HG02763 (cell line): ENCODE measurements around the gene SND1.
A peak's percentile ranks its signal among the peaks of the same experiment; 100 is the strongest.

Experiments
- ATAC-seq: cut with Tn5 transposase; IDR thresholded peaks from one replicate; pipeline ENCODE4 v1.9.1; 2021; ENCODE audit warnings: mild to moderate bottlenecking, moderate library complexity; ENCODE audit not compliant: unreplicated experiment

The SND1 gene

DNA sequence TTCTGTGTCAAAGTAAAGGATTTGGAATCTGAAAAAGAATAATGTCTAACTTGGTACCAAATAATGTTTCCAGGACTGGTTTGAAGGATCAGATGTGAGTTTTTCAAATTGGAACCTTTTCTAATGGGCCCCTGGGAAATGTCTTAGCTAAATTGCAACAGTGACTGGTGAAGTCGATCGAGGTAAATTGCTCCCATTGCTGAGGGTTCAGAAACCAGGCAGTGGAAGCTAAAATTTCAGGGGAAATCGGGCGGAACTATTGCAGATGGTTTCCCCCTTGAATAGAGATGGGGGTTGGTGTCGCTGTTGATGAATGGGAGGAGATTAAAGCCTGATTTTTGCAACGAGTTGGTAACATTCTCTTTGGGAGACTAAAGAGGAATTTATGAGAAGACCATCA, 112.7 kb downstream of the SND1 start:
- ATAC-seq = no peak

DNA sequence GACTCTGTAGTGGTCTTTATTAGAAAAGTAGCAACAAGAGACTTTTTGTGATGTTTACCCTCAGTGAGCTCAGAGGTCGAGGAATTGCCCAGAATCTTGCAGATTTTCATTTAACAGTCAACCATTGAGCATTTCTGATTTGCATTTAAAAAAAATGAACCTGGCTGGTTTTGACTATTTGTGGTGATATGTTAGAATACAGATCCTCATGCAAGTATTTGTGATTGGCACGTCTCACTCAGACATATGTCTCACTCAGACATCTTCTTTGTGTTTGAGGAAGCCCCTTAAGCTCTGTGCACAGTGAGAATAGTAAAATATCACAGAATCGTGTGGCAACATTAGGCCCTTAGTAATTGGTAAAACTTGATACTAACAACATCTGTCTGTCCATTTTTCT, 113.2 kb downstream of the SND1 start:
- no peak for ATAC-seq

DNA sequence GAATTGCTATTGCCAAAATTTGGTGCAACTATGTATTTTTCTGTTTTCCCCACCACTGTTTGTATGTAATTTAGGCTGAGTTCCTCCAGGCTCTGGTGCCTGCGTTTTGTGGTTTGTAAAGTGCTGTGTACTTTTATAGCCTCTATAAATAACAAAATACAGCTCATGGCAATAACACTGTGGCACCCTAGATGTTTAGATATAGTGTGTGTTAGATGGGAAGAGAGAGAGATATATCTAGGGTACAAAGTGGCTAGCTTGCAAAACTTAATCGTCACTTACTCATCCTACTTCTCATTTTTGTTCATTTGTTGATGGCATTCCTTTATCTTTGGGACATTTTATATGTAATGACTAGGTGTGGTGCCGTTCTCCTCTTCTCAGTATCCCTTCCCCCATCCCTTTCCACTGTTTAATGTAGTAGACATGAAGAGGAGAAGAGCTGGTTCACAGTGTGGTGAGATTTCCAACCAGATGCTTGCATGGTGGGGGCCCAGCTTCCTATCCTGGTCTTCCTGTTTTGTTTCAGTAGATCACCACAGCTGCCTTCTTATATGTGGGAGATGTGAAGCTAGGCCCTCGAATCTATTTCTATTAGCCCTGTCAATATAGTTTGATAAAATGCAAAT, 115.0 kb downstream of the SND1 start:
- ATAC-seq = no peak

DNA sequence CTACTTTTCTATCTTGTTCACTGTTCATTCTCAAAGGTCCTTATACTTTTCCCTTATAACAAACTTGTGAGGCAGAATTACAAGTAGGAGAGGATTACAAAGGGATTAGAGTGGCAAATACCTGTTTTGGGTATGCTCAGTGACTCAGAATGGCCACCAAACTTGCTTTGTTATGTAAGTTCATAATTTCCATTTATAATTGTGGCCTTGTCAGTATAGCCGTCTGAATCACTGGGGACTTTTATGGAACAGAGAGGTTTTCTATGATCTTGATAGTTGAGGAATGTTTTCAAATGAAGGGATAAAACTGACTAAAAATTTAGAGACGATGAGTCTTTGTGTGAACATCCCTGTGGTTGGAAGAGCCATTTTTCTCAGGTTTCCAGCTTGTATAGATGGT, 116.2 kb downstream of the SND1 start:
- ATAC-seq = no peak

DNA sequence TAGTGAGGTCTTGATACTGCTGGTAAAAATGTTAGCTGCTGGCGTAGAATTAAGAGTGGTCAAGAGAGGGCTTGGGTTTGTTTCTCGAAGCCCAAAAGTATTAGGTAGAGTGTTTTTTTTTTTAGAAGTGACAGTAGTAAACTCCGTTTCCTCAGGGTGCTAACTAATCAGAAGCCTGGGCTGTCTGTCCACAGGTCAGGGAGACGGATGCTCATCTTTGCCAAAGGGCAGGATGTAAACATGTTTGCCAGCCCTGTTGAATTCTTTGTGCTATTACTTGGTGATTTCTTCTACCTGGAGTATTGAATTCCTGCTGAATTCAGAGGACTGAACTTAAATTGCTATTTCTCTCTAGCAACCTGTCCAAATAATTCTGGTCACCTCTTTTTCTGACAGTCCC, 117.1 kb downstream of the SND1 start:
- ATAC-seq = no peak

DNA sequence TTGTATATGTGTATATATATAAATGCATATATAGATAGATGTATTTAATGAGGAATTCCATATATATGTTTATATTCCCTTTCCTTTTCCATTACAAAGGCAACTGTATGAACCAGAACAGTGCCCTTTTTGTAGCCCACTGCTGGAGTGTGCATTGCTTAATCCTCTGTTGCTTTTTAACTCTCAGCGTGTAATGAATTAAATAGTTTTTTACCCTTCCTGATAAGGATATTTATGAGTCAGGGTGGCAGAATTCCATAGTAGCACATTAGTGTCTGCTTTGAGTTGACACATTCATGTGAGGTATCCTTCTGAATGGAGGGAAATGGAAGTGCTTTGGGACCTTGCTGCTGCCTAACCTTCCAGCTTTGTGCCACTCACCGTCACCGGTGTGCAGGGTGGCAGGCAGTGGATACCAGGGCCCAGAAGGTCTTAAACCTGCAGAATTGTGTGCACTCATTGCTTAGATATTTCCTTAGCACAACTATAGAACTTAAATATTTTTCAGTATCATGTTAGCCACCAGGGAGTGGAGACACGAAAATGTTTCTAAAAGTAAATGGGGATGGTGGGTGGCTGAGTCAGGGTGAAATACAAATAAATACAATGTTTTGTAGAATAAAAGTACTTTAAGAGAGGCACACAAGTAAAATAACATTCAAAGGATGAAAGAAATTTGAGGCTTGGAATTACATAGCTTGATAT, 117.9 kb downstream of the SND1 start:
- ATAC-seq = no peak

DNA sequence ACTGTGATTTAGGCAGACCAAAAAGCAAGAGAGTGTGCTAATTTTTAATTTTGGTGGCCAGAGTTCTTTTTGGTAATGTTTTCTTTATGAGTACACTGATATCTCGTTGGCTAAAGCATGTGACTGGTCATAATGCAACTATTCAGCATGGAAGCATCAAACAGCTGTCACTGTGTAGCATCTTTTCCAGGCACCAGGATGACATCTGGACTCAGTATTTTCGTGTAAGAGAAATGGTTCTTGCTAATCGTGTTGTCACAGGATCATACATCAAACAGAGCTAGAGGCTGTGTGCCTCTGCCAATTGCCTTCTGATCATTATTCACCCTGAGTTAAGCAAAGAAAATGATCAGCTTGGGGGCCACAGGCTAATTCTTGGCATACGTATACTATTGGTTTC, 118.9 kb downstream of the SND1 start:
- no peak for ATAC-seq

DNA sequence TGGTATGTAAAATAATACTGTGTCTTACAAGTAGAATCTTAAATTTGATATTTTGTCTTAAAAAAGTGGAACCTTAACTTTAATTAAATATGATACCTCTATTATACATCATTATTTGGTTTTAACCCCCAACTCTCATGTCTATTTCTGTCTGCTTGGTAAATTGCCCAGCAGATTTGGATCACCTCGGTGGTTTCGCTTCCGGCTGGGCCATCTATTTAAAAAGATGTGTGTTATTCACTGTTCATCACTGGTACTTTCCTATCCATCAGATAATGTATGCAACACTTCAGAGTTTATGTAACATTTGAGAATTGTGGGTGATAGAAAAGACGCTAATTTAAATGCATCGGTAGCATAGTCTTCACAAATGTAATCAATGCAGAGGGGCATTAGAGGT, 119.7 kb downstream of the SND1 start:
- no peak for ATAC-seq

DNA sequence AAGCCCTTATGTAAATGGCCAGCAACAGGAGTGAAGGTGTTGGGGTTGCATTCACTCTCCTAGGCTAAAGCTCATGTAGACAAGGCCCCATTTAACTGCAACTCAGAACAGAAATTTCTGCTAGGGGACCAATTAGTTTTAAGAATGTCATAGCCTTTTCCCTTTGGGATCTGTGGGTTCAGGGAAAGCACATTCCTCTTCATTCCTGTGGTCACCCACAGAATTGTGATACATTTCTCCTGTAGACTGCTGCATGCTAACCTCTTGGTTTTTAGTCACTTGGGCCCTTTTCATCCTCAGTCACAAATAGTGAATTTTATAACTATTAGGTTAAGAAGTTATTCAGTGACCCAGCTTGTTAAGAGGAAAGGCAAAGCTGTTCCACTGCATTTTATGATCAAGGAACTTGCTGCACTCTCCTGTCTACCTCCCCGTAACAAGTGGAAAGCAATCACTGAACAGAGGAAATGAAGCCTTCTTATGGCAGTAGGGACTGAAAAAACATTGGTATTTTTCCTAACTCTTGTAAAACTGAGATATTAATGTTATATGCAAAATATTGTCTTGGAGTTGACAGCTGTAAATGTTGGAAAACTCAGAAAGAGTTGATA, 124.9 kb downstream of the SND1 start:
- no peak for ATAC-seq

DNA sequence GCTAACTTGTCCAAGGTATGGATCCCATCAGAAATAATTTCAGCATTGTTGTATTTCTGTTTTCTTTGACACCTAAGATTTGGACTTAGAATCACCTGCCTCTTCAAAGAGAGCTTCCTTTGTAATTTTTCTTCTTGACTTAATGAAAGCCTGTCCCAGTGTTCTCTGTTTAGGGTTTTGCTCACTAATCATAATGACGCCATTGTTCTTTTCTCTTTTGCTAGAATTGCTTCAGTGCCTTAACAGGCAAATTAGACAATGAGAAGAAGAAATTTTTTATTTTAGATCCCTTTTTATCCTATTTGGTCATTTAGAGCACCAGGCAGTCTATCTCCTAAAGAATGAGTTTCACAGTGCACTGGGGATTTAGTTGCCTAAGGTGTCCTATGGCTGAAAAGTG, 128.5 kb downstream of the SND1 start:
- ATAC-seq = no peak

DNA sequence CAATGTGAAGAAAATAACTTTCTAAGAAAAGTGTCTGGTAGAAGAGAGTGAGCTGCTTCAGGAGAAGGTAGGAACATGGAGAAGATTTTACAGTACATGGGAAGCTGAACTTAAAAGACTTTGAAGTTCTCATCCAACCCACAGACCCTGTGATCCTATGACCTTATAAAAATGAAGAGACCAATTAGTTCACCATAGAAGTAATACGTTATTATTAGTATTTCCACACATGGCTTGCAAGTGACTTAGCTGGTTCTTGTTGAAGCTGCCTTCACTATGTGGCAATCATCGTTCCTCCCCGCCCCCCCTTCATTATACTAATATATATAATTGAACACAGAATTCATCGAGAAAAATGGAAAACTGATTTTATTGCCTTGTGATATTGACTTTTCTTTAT, 129.1 kb downstream of the SND1 start:
- ATAC-seq = no peak

DNA sequence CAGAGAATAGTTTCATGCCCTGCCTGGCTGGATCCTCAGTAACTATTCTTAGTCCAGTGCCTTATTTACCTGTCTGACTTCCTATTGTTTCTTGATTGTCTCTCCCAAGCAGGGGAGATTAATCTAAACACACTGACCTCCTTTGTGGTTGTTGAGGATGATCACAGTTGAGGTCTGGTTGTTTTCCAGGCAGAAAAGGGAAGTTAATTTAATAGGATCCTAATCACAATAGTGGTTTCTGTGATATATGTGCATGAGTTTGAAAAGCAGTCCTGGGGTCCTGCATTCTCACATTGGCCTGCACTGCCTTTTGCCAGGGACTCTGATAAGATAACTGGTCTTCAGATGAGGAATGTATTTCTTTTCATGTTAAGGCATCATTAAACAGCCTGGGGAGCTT, 130.1 kb downstream of the SND1 start:
- no peak for ATAC-seq

DNA sequence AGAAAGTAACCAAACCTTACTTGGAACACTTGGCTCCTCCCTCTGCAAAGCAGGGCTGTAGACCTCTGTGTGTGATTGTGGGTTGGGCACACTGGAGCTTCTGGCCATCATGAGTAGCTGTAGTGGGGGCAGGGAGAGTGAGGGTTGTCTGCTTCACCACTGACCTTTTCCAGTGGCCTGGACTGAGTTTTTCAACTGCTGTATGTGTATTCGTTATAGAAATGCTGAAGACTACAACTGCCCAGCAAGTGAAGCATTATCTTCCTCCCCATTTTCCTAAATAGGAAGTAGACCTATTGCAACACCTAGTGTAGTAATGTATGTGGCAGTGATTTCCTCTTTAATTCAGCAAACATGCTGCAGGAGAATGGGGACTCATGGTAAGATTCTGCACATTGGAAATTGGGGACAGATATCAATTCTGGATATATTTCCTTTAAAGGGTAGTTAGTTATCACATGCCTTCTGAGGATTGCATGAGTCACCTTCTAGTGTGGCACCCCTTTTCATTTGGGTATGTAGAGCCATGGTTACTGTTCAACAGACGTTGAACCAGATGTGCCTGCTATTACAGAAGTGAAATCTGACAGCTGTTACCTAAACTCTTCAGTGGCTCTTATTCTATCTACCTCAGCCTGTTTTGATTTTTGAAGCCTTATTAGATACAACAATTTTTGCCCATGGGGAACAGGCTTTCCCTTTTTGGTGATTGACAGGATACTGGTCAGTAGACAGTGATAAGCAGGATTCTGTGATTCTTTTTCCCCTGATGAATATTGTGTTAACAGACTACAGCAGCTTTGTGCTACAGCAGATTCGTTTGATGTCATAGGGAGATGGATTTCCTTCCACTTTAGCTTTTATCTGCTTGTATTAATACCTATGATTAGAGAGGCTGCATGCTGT, 130.9 kb downstream of the SND1 start:
- ATAC-seq = peak; percentile 85

DNA sequence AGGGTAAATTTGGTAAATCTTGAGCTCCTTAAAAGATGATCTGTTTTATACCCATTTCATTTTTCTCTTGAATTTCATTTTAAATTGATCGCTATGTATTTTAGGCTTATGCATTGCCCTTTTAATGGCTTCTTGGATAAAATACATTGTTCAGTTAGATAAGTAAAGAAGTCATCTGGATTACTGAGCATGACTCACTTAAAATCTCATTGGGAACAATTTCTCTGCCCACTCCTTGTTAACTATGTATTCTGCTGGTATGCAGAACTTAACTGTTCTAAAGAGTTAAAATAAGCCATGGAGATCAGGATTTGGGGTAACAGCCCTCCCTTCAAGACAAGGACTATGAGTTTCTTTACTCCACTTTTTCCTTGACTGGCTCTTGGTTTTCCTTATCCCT, 134.2 kb downstream of the SND1 start:
- no peak for ATAC-seq

DNA sequence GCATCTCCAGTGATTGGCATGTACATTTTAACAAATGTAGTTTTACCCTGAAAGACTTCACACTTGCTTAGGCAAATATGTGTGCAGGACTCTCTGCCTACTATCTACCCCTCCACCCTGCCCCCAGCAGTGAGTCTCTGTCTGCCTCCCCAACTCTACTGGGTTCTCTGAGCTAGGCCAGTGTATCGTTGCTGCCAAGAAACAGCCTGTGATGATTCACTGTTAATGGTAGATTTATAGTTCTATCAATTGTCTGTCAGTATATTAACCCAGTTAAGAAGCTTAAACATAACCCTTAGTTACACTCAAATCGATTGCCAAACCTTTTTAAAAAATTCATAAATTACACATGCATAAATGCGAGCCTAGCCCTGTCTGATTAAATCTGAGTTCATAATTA, 137.0 kb downstream of the SND1 start:
- ATAC-seq = no peak

DNA sequence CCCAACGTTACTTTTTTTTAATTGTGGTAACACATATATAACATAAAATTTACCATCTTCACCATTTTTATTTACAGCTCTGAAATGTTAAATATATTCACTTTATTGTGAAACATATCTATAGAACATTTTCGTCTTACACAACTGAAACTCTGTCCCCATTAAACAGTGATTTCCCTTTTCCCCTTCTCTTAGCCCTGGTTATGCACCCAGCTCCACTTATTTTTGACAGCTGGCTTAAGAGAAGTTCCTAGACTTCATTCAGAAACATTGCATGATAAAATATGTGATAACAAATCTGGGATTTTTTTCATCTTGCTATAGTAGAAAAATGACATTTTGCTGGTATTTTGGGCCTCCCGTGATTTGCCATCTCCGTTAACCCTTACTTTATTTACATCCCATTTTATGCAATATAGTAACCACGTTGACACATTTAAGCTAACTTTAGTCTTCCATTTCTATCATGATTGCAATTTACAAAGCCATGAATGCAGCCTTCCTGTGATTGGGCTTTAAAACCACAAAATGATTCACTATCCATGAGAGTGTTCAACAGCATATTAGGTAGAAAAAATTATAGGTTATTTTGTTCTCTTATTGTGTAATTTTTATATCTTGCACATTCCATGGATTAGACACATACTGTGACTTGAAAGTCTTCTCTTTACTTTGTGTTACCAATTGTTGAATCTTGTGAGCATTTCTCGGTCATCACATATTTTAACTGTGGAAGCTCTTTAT, 139.6 kb downstream of the SND1 start:
- ATAC-seq = no peak

DNA sequence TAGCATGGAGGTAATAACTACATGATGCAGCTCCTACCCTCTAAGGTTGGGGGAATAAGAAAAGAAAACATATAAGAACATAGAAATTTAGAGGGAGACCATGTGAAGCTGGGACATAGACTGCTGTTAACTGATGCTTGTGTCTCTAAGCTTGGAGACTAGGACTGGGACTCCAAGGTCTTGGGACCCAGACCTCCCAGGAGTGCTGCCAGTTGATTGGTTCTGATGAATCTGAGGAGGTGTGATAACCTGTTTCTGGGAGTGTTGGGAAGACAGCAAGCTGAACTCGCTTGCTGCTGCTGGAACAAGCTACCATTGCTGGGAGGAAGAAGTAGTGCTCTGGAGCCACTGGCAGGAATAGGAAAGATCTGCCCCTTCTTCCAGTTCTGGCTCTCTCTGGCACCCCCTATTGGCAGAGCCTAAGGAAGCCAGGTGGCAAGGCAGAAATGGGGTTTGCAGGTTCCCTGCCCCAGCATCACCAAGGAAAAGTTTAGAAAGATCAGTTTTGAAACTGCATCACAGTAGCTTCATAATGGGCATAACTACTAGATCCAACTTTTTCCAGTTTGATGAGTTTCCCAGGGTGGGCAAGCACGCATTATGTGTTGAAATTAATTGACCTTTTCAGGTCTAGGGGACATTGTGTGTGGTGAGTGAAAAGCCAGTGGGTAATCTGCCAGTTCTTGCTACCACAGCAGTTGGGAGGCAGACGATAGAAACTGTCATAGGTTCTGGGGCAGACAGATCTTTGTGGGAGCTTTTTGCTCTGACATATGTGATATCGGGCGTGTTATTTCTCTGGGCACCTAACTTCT, 140.7 kb downstream of the SND1 start:
- no peak for ATAC-seq

DNA sequence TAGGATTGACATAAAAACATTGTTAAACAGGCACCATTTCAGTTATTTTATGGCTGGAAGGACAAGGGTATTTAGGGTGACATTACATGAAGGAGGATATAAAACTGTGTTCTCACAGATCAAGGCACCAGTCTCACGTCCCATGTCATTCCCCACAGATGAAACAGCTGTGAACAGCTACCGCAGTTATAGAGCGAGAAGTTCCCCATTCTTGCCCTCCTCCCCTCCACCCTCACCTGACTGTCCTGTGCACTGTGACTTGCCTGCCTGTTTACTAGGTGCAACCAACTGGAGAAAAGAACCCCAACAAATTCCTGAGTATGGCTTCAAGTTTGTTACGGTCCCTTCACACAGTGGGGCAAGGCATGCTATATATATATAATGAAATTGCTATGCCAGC, 141.6 kb downstream of the SND1 start:
- peak; percentile 53 for ATAC-seq

DNA sequence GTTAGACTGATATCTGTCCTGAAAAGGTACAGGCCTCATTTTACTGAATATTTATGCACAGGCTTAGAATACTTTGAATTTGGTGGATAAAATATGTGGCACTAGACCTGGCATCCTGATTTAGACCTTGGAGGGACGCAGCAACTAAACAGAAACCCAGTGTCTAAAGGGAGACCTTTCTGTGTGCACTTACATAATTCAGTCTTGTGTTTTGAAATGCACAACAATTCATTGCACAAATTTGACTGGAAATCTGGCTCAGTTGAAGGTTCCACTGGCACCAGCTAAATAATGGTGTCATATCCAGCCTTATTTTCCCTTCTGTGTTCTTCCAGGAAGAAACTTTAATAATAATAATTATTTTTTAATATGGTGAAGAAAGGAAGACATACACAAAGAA, 142.1 kb downstream of the SND1 start:
- no peak for ATAC-seq

DNA sequence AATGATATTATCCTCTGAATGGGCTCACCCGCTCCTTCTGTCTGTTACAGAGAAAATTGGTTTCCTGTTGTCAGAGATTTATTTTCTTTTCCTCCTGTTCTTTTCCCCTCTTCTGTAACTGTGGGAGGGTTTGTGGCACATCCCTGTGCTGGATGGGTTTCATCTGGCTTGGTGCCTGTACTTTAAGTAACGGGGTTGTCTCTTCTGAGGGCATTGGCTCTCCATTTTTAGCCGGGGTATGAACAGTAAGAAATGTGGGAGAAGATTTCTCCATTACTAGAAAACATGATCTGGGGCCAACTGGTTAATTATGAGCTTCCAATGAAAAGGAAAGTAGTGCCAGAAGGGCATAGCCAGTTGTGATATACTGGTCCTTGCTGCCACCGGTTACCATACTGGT, 142.6 kb downstream of the SND1 start:
- no peak for ATAC-seq
